Measurements from ENCODE around the gene FBXO44. TPM values are rescaled to one million over a fixed set of nuclear protein-coding genes. Genes with fewer than 3 reads are reported as not detected.

The FBXO44 gene
- polyA plus RNA-seq, 3 donors, result 1.5 to 17.8 (median 2.0) TPM

GRCh38 chr1:11620405-11620804 lies 34.3 kb upstream of the FBXO44 start:
- H2AFZ ChIP-seq (ENCODE audit: insufficient read depth, low read depth, low read length, poor library complexity, severe bottlenecking), result no peak overlapping the region
- no peak overlapping the region for H3K9ac ChIP-seq (ENCODE audit: insufficient read depth, low read length, poor library complexity, severe bottlenecking)
- H3K9me3 ChIP-seq (replicated peaks in 1 of 2; ENCODE audit: control insufficient read depth in 1 of 2, insufficient read depth in 1 of 2, low read length in 2 of 2), result no peaks in the 10 kb centered on the region
- no peaks in the 10 kb centered on the region for H3K27me3 ChIP-seq (ENCODE audit: control insufficient read depth in 2 of 2, insufficient read depth in 2 of 2, low read length in 2 of 2)
- H3K27ac Mint-ChIP-seq, result no peak overlapping the region
- no peak overlapping the region for H3K4me2 ChIP-seq (replicated peaks; ENCODE audit: extremely low read depth, low read length, poor library complexity, severe bottlenecking)
- no peak overlapping the region for H3K4me3 ChIP-seq (replicated peaks in 1 of 3; ENCODE audit: low read depth in 2 of 3, low read length in 3 of 3)
- no peaks in the 10 kb centered on the region for H3K4me1 ChIP-seq (ENCODE audit: control insufficient read depth in 1 of 2, insufficient read depth in 2 of 2, low read length in 2 of 2)
- H3K9me3 Mint-ChIP-seq, result no peaks in the 10 kb centered on the region
- H3K27me3 Mint-ChIP-seq (ENCODE audit: low read depth in 3 of 3), result peaks cover 3 to 5% (median 3%) of the 10 kb centered on the region in 3 donors
- no peaks in the 10 kb centered on the region for H3K36me3 Mint-ChIP-seq
- WGBS (ENCODE audit: insufficient coverage), result 61% methylated on average over 12 of the region's 12 CpGs
- no peak overlapping the region for H3K4me3 Mint-ChIP-seq
- H3K27ac ChIP-seq (ENCODE audit: low read depth in 1 of 2, low read length in 2 of 2), result no peak overlapping the region
- intact Hi-C loops (cut with micrococcal nuclease), result no loop called here
- H3K36me3 ChIP-seq (replicated peaks in 1 of 2; ENCODE audit: control insufficient read depth in 1 of 2, insufficient read depth in 2 of 2, low read length in 2 of 2), result no peaks in the 10 kb centered on the region
- no peaks in the 10 kb centered on the region for H3K4me1 Mint-ChIP-seq
- no peak for DNase-seq
- no peak for TF ChIP-seq CTCF (IDR thresholded peaks at IDR 0.05)
- no peaks in the 10 kb centered on the region for H3K79me2 ChIP-seq (ENCODE audit: insufficient read depth, low read length)
- no peaks in the 10 kb centered on the region for H4K20me1 ChIP-seq (ENCODE audit: insufficient read depth, low read length)

- Histone ChIP-seq H2AFZ (ENCODE audit: insufficient read depth, low read depth, low read length, poor library complexity, severe bottlenecking) (no peak overlapping the region), H3K79me2 (ENCODE audit: insufficient read depth, low read length) (no peaks in the 10 kb centered on the region), H3K27ac (ENCODE audit: low read depth in 1 of 2, low read length in 2 of 2) (no peak overlapping the region), H3K27me3 (ENCODE audit: control insufficient read depth in 2 of 2, insufficient read depth in 2 of 2, low read length in 2 of 2) (no peaks in the 10 kb centered on the region), H3K4me3 (replicated peaks in 1 of 3; ENCODE audit: low read depth in 2 of 3, low read length in 3 of 3) (no peak overlapping the region), H4K20me1 (ENCODE audit: insufficient read depth, low read length) (no peaks in the 10 kb centered on the region), H3K9ac (ENCODE audit: insufficient read depth, low read length, poor library complexity, severe bottlenecking) (no peak overlapping the region), H3K9me3 (replicated peaks in 1 of 2; ENCODE audit: control insufficient read depth in 1 of 2, insufficient read depth in 1 of 2, low read length in 2 of 2) (no peaks in the 10 kb centered on the region), H3K4me2 (replicated peaks; ENCODE audit: extremely low read depth, low read length, poor library complexity, severe bottlenecking) (no peak overlapping the region), H3K36me3 (replicated peaks in 1 of 2; ENCODE audit: control insufficient read depth in 1 of 2, insufficient read depth in 2 of 2, low read length in 2 of 2) (no peaks in the 10 kb centered on the region), H3K4me1 (ENCODE audit: control insufficient read depth in 1 of 2, insufficient read depth in 2 of 2, low read length in 2 of 2) (no peaks in the 10 kb centered on the region)
- 88% methylated on average over 3 of the region's 5 CpGs for WGBS (ENCODE audit: insufficient coverage)
- Mint-ChIP-seq H3K36me3 (no peaks in the 10 kb centered on the region), H3K27me3 (ENCODE audit: low read depth in 3 of 3) (peaks cover 3 to 9% (median 3%) of the 10 kb centered on the region in 3 donors), H3K9me3 (no peaks in the 10 kb centered on the region), H3K4me1 (no peaks in the 10 kb centered on the region), H3K27ac (no peak overlapping the region), H3K4me3 (no peak overlapping the region)
- TF ChIP-seq CTCF (IDR thresholded peaks at IDR 0.05), result no peak
- intact Hi-C loops (cut with micrococcal nuclease), result no loop called here
- no peak for DNase-seq
Observed at GRCh38 chr1:11620924-11621323, 33.8 kb upstream of the FBXO44 start.
